SK-N-SH (cell line): ENCODE results near the gene RNF126. TPM values are rescaled to one million over a fixed set of nuclear protein-coding genes. Genes with fewer than 3 reads are reported as not detected.

ENCODE experiments used
- CTCF ChIA-PET: fragments of 300-600, 350-600 bp; formaldehyde crosslinking; extraction: SDS; loops from one replicate; lab custom pipeline; 2021; lab: Yijun Ruan, JAX
- POLR2A ChIA-PET: fragments of 350-600 bp; sonication (Branson Sonifier 250); formaldehyde crosslinking; extraction: SDS; loops from one replicate; lab custom pipeline; 2020; ENCODE audit warnings: antibody characterized with exemption, inconsistent platforms; lab: Yijun Ruan, JAX
- DNase-seq: peaks from one replicate; pipeline ENCODE4 v3.0.0; 2012
- H2AFZ ChIP-seq: fragments of 200-600 bp; sonication (generic); 2 replicates; pipeline ENCODE4 v1.8.1; 2016; ENCODE audit warnings: antibody characterized with exemption, mild to moderate bottlenecking, low read depth
- H3F3A ChIP-seq: fragments of 200-600 bp; sonication (generic); replicated peaks from 2 replicates; pipeline ENCODE3; 2016; ENCODE audit warnings: antibody characterized with exemption, mild to moderate bottlenecking; ENCODE audit not compliant: insufficient read depth
- H3K27ac ChIP-seq, 2 experiments: fragments of 200-500 bp in 1 of 2; fragments of 200-600 bp in 1 of 2; sonication (Bioruptor generic) in 1 of 2; sonication (generic), shearing (Covaris generic) in 1 of 2; 2 replicates each; pipeline versions ENCODE4 v1.5.1 to v1.6.1; 2014 to 2016; ENCODE audit warnings: low read depth in 2 of 2, inconsistent platforms in 1 of 2, low read length in 1 of 2, mild to moderate bottlenecking in 1 of 2, mixed read lengths in 1 of 2
- H3K27me3 ChIP-seq: fragments of 200-600 bp; sonication (generic), shearing (Covaris generic); 2 replicates; pipeline ENCODE4 v1.6.1; 2016; ENCODE audit warnings: mixed run types; ENCODE audit not compliant: insufficient read depth
- H3K36me3 ChIP-seq, 2 experiments: fragments of 200-500 bp in 1 of 2; fragments of 200-600 bp in 1 of 2; sonication (Bioruptor generic) in 1 of 2; sonication (generic) in 1 of 2; replicated peaks in 1 of 2; 2 replicates each; pipeline versions ENCODE3 to v1.5.1; 2014 to 2016; ENCODE audit warnings: low read length in 1 of 2, mild to moderate bottlenecking in 1 of 2; ENCODE audit not compliant: insufficient read depth in 2 of 2, control insufficient read depth in 1 of 2
- H3K4me1 ChIP-seq, 2 experiments: fragments of 200-500 bp in 1 of 2; fragments of 200-600 bp in 1 of 2; sonication (Bioruptor generic) in 1 of 2; sonication (generic), shearing (Covaris generic) in 1 of 2; 2 replicates each; pipeline versions ENCODE4 v1.5.1 to v1.6.1; 2014 to 2016; ENCODE audit warnings: low read depth in 1 of 2, low read length in 1 of 2, mixed run types in 1 of 2; ENCODE audit not compliant: insufficient read depth in 2 of 2, control insufficient read depth in 1 of 2
- H3K4me2 ChIP-seq: fragments of 200-600 bp; sonication (generic), shearing (Covaris generic); 2 replicates; pipeline ENCODE4 v1.6.1; 2017; ENCODE audit warnings: mixed run types
- H3K4me3 ChIP-seq, 2 experiments: fragments of 200-500 bp in 1 of 2; fragments of 200-600 bp in 1 of 2; sonication (Bioruptor generic) in 1 of 2; sonication (generic), shearing (Covaris generic) in 1 of 2; 2 replicates each; pipeline versions ENCODE4 v1.5.1 to v1.8.1; 2014 to 2016; ENCODE audit warnings: low read depth in 2 of 2, inconsistent platforms in 1 of 2, low read length in 1 of 2, mild to moderate bottlenecking in 1 of 2, mixed read lengths in 1 of 2, moderate library complexity in 1 of 2
- H3K79me2 ChIP-seq: fragments of 200-600 bp; sonication (generic); 2 replicates; pipeline ENCODE4 v1.8.1; 2017; ENCODE audit warnings: mild to moderate bottlenecking; ENCODE audit not compliant: insufficient read depth
- H3K9ac ChIP-seq: fragments of 200-600 bp; sonication (generic); 2 replicates; pipeline ENCODE4 v1.6.1; 2017; ENCODE audit warnings: mixed run types
- H3K9me2 ChIP-seq: fragments of 200-600 bp; sonication (generic); 2 replicates; pipeline ENCODE4 v1.6.1; 2017; ENCODE audit warnings: mixed run types
- H3K9me3 ChIP-seq: fragments of 200-600 bp; sonication (generic); 2 replicates; pipeline ENCODE4 v1.6.1; 2017; ENCODE audit warnings: mixed run types, mild to moderate bottlenecking, moderate library complexity
- H4K20me1 ChIP-seq: fragments of 200-600 bp; sonication (generic); 2 replicates; pipeline ENCODE4 v1.6.1; 2017; ENCODE audit warnings: mild to moderate bottlenecking, mixed run types; ENCODE audit not compliant: insufficient read depth
- CTCF ChIP-seq: fragments of 200-600 bp; sonication (generic); IDR thresholded peaks from 2 replicates; pipeline ENCODE4 v1.6.1; 2017; ENCODE audit warnings: antibody characterized with exemption, mild to moderate bottlenecking, moderate library complexity
- FOSL2 ChIP-seq: IDR thresholded peaks from 2 replicates; pipeline ENCODE4 v1.4.0; 2012; ENCODE audit warnings: low read depth, mild to moderate bottlenecking, moderate library complexity, borderline replicate concordance
- FOXJ3 ChIP-seq: sonication (generic); formaldehyde crosslinking; IDR thresholded peaks from 2 replicates; pipeline ENCODE4 v1.5.1; 2020; ENCODE audit warnings: mild to moderate bottlenecking, missing genetic modification reagents
- FOXM1 ChIP-seq: IDR thresholded peaks from 2 replicates; pipeline ENCODE4 v1.4.0; 2012; ENCODE audit warnings: low read depth, mild to moderate bottlenecking
- GATA2 ChIP-seq: sonication (generic); formaldehyde crosslinking; IDR thresholded peaks from 2 replicates; pipeline ENCODE4 v1.5.0; 2020; ENCODE audit warnings: mild to moderate bottlenecking, missing genetic modification reagents
- MAX ChIP-seq: IDR thresholded peaks from 2 replicates; pipeline ENCODE4 v1.4.0; 2012; ENCODE audit warnings: low read depth
- NFIC ChIP-seq: IDR thresholded peaks from 2 replicates; pipeline ENCODE4 v1.4.0; 2012; ENCODE audit warnings: borderline replicate concordance
- NRF1 ChIP-seq: IDR thresholded peaks from 2 replicates; pipeline ENCODE4 v1.6.1; 2012; ENCODE audit warnings: low read depth, mild to moderate bottlenecking, low read length
- RCOR1 ChIP-seq: fragments of 150-350 bp; IDR thresholded peaks from 2 replicates; pipeline ENCODE4 v1.6.1; 2017; ENCODE audit warnings: antibody characterized with exemption, low read length
- RXRA ChIP-seq: IDR thresholded peaks from 2 replicates; pipeline ENCODE4 v1.4.0; 2012; ENCODE audit warnings: low read depth, mild to moderate bottlenecking, borderline replicate concordance
- SIN3A ChIP-seq: IDR thresholded peaks from 2 replicates; pipeline ENCODE4 v1.6.1; 2012; ENCODE audit warnings: low read depth, mild to moderate bottlenecking, low read length, moderate library complexity, borderline replicate concordance
- SMC3 ChIP-seq: IDR thresholded peaks from 2 replicates; pipeline ENCODE4 v1.6.1; 2012; ENCODE audit warnings: low read depth, low read length, improper control_type of control experiment
- TAF1 ChIP-seq: IDR thresholded peaks from 2 replicates; pipeline ENCODE4 v1.6.1; 2012; ENCODE audit warnings: low read depth, mild to moderate bottlenecking, low read length, moderate library complexity, borderline replicate concordance
- TEAD4 ChIP-seq: IDR thresholded peaks from 2 replicates; pipeline ENCODE4 v1.4.0; 2012; ENCODE audit warnings: mild to moderate bottlenecking, borderline replicate concordance; ENCODE audit not compliant: insufficient read depth
- YY1 ChIP-seq: IDR thresholded peaks from 2 replicates; pipeline ENCODE4 v1.4.0; 2012; ENCODE audit warnings: low read depth, mild to moderate bottlenecking
- ZBTB33 ChIP-seq: IDR thresholded peaks from 2 replicates; pipeline ENCODE4 v1.4.0; 2012; ENCODE audit warnings: low read depth, borderline replicate concordance
- WGBS: methylation state at CpG from one replicate; pipeline ENCODE4 v1.1.6; 2017; ENCODE audit warnings: low lambda C conversion rate; 5-methylcytosine and 5-hydroxymethylcytosine counted together
- polyA plus RNA-seq, 3 experiments: library from polyadenylated mRNA; depleted of rRNA; stranded (reverse); fragments of >200 nt; gene quantifications; 2 replicates each; pipeline ENCODE4 v1.2.3, GENCODE V29; 2012
- TF ChIP-seq, protein P1 (sequence below): fragments of 150-350 bp; IDR thresholded peaks from 2 replicates; pipeline ENCODE4 v1.6.1; 2016; ENCODE audit warnings: mild to moderate bottlenecking, low read depth, low read length

The RNF126 gene
- polyA plus RNA-seq, 1 of the 3 experiments (the other 2 are of a cell fraction), result 12.9 TPM

- no peaks in the 10 kb centered on the region for H3K9me2 ChIP-seq
- POLR2A ChIA-PET, result no interaction called here
- no peak for DNase-seq
- no peak for TF ChIP-seq CTCF
- TF ChIP-seq TEAD4, result no peak
- TF ChIP-seq YY1, result no peak
- no peak for TF ChIP-seq SIN3A
- no peak for TF ChIP-seq RCOR1
- TF ChIP-seq FOXM1, result no peak
- TF ChIP-seq TAF1, result no peak
- no peak overlapping the region for H3K4me2 ChIP-seq
- no peak overlapping the region for H3K9ac ChIP-seq
- no peaks in the 10 kb centered on the region for H3K36me3 ChIP-seq
- no peak overlapping the region for H2AFZ ChIP-seq
- no peaks in the 10 kb centered on the region for H3K9me3 ChIP-seq
- CTCF ChIA-PET, result interaction anchor here (1.0 kb wide), 1 partner anchor 101 kb away, joined by 3 read pairs; no protein-coding TSS in a partner anchor
- no peaks in the 10 kb centered on the region for H4K20me1 ChIP-seq
- no peak overlapping the region for H3K4me3 ChIP-seq
- H3K27me3 ChIP-seq, result no peaks in the 10 kb centered on the region
- no peaks in the 10 kb centered on the region for H3K4me1 ChIP-seq
- H3F3A ChIP-seq, result no peaks in the 10 kb centered on the region
- WGBS, result 93% methylated on average over 10 of the region's 11 CpGs
- H3K27ac ChIP-seq, result no peak overlapping the region
- no peaks in the 10 kb centered on the region for H3K79me2 ChIP-seq
Observed at GRCh38 chr19:687569-688166, 24.7 kb upstream of the RNF126 start.

- POLR2A ChIA-PET, result no interaction called here
- no peaks in the 10 kb centered on the region for H3K27me3 ChIP-seq
Observed at GRCh38 chr19:686589-687297, 23.7 kb upstream of the RNF126 start.

More at GRCh38 chr19:686589-687297, 23.7 kb upstream of the RNF126 start:
- no peak for DNase-seq
- Histone ChIP-seq H3K9me3 (no peaks in the 10 kb centered on the region), H3K9me2 (no peaks in the 10 kb centered on the region), H3K4me3 (no peak overlapping the region), H3F3A (no peaks in the 10 kb centered on the region), H3K79me2 (no peaks in the 10 kb centered on the region), H3K36me3 (no peaks in the 10 kb centered on the region), H3K4me1 (no peaks in the 10 kb centered on the region), H3K4me2 (no peak overlapping the region), H2AFZ (no peak overlapping the region), H4K20me1 (no peaks in the 10 kb centered on the region), H3K27ac (no peak overlapping the region), H3K9ac (no peak overlapping the region)
- CTCF ChIA-PET, result no interaction called here
- WGBS, result 28% methylated on average over 3 of the region's 17 CpGs
- TF ChIP-seq, protein P1, sequence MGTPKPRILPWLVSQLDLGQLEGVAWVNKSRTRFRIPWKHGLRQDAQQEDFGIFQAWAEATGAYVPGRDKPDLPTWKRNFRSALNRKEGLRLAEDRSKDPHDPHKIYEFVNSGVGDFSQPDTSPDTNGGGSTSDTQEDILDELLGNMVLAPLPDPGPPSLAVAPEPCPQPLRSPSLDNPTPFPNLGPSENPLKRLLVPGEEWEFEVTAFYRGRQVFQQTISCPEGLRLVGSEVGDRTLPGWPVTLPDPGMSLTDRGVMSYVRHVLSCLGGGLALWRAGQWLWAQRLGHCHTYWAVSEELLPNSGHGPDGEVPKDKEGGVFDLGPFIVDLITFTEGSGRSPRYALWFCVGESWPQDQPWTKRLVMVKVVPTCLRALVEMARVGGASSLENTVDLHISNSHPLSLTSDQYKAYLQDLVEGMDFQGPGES, result no peak
- TF ChIP-seq GATA2 (CRISPR knock-in tag) (no peak), FOSL2 (no peak), NRF1 (no peak), MAX (no peak), TEAD4 (no peak), RXRA (no peak), SMC3 (no peak), FOXJ3 (CRISPR knock-in tag) (no peak), ZBTB33 (no peak), NFIC (no peak)
